ENCODE results near the gene MTCH2.

GRCh38 chr11:47569646-47570045, 72.7 kb downstream of the MTCH2 start:
- no peak for TF ChIP-seq CTCF (conservative IDR thresholded peaks at IDR 0.05 in 1 of 2, IDR thresholded peaks at IDR 0.05 in 1 of 2; ENCODE audit: extremely low read depth in 1 of 2, insufficient read depth in 1 of 2, low read depth in 1 of 2, low read length in 2 of 2)
- TF ChIP-seq EZH2 (IDR thresholded peaks at IDR 0.05; ENCODE audit: borderline replicate concordance, low read length) = no peak
